ENCODE measurements around the gene MRPL22. TPM values are rescaled to one million over a fixed set of nuclear protein-coding genes. Genes with fewer than 3 reads are reported as not detected.

Gene MRPL22
- total RNA-seq, 2 experiments from 2014 or later = 29.9 to 30.2 TPM

DNA sequence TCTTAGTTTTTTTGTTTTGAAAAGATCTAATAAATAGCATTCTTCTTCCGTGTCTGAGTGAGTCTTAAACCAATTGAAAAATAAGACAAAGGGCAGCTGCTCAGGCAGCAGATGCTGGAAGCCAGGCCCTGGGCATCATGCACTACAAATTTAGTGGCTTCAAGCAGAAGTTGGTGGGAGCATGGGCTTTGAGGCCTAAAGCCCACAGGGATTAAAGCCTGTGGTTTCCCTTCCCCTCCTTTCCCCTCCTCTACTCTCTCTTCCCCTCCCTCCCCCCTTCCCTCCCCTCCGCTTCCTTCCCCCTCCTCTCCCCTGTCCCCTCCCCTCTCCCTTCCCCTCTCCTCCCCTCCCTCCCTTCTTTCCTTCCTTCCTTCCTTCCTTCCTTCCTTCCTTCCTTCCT, 52.6 kb downstream of the MRPL22 start:
- ATAC-seq (ENCODE audit: poor library complexity) (no peak), DNase-seq (no peak)
- Mint-ChIP-seq H3K4me3 (no peak overlapping the region), H3K9me3 (no peaks in the 10 kb centered on the region), H3K27me3 (peaks cover 12% of the 10 kb centered on the region), H3K4me1 (ENCODE audit: low read depth) (no peaks in the 10 kb centered on the region), H3K27ac (no peak overlapping the region), H3K36me3 (ENCODE audit: low read depth) (no peaks in the 10 kb centered on the region)
- TF ChIP-seq, protein P1, sequence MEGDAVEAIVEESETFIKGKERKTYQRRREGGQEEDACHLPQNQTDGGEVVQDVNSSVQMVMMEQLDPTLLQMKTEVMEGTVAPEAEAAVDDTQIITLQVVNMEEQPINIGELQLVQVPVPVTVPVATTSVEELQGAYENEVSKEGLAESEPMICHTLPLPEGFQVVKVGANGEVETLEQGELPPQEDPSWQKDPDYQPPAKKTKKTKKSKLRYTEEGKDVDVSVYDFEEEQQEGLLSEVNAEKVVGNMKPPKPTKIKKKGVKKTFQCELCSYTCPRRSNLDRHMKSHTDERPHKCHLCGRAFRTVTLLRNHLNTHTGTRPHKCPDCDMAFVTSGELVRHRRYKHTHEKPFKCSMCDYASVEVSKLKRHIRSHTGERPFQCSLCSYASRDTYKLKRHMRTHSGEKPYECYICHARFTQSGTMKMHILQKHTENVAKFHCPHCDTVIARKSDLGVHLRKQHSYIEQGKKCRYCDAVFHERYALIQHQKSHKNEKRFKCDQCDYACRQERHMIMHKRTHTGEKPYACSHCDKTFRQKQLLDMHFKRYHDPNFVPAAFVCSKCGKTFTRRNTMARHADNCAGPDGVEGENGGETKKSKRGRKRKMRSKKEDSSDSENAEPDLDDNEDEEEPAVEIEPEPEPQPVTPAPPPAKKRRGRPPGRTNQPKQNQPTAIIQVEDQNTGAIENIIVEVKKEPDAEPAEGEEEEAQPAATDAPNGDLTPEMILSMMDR (IDR thresholded peaks at IDR 0.05) = no peak
- H3K4me3 ChIP-seq (ENCODE audit: low read length) = no peak overlapping the region
- no peak overlapping the region for H3K27ac ChIP-seq (ENCODE audit: low read depth in 1 of 2, low read length in 2 of 2)
- ChIA-PET POLR2A (no interaction called here), CTCF (no interaction called here)
- H3K27me3 ChIP-seq (ENCODE audit: control insufficient read depth in 1 of 2, insufficient read depth in 2 of 2, low read length in 2 of 2) = no peaks in the 10 kb centered on the region
- intact Hi-C loops (cut with DNase I, micrococcal nuclease) = no loop called here
- H3K4me1 ChIP-seq (ENCODE audit: insufficient read depth, low read length) = no peaks in the 10 kb centered on the region
- no peaks in the 10 kb centered on the region for H3K9me3 ChIP-seq (ENCODE audit: control insufficient read depth in 1 of 2, insufficient read depth in 1 of 2, low read length in 2 of 2)
- no peaks in the 10 kb centered on the region for H3K36me3 ChIP-seq (ENCODE audit: insufficient read depth, low read length)

DNA sequence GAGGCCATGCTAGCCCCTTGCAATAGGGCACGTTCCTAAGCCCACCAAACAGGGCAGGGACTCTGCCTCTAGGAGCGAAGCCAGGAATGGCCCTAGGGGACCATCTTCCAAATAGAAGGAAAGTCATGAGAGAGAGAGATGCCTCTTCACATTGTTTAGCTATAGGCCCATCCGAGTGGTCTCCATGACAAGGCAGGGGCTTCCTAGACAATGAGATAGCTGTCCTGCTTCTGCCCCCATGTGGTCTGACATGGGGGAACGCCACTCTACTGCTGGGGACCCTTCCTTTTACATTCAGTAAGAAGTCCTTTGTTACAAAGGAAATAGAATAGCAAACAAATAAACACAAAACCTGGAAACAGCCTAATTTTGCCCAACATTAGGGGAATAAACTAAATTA, 54.8 kb downstream of the MRPL22 start:
- no peak overlapping the region for H3K27ac ChIP-seq (ENCODE audit: low read depth in 1 of 2, low read length in 2 of 2)
- H3K4me1 ChIP-seq (ENCODE audit: insufficient read depth, low read length) = no peaks in the 10 kb centered on the region
- no peak overlapping the region for H3K27ac Mint-ChIP-seq
- H3K4me3 Mint-ChIP-seq = no peak overlapping the region
- H3K36me3 Mint-ChIP-seq (ENCODE audit: low read depth) = no peaks in the 10 kb centered on the region
- no peaks in the 10 kb centered on the region for H3K9me3 ChIP-seq (ENCODE audit: control insufficient read depth in 1 of 2, insufficient read depth in 1 of 2, low read length in 2 of 2)
- no peaks in the 10 kb centered on the region for H3K36me3 ChIP-seq (ENCODE audit: insufficient read depth, low read length)
- no peaks in the 10 kb centered on the region for H3K9me3 Mint-ChIP-seq
- TF ChIP-seq, protein P1 (IDR thresholded peaks at IDR 0.05) = no peak
- CTCF ChIA-PET = interaction anchor here (1.1 kb wide), 1 partner anchor 31 kb away, joined by 3 read pairs; no protein-coding TSS in a partner anchor
- no peak for ATAC-seq (ENCODE audit: poor library complexity)
- peaks cover 0 to 2% of the 10 kb centered on the region in 2 experiments for H3K27me3 ChIP-seq (ENCODE audit: control insufficient read depth in 1 of 2, insufficient read depth in 2 of 2, low read length in 2 of 2)
- POLR2A ChIA-PET = no interaction called here
- H3K4me1 Mint-ChIP-seq (ENCODE audit: low read depth) = no peaks in the 10 kb centered on the region
- no peak overlapping the region for H3K4me3 ChIP-seq (ENCODE audit: low read length)
- DNase-seq = no peak
- intact Hi-C loops (cut with DNase I, micrococcal nuclease) = no loop called here
- peaks cover 17% of the 10 kb centered on the region for H3K27me3 Mint-ChIP-seq

DNA sequence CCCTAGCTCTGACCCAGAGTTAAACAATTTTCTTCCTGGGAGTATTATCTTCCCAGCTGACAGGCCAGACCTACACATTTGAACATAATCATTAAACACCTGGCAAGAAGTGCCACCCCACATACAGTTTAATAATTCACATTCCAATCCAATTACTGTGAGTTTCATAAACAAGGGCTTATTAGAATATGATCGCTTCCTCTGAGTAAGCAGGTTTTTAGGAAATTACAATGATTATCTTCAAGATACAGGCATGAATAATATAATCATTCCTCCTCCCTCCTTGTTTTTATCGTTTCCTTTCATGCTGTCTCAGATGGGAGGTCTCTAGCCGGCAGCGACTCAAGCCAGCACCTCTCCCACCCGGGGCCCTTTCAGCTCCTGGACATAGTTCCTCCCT, 56.9 kb downstream of the MRPL22 start:
- no peaks in the 10 kb centered on the region for H3K4me1 Mint-ChIP-seq (ENCODE audit: low read depth)

More for the DNA sequence above, 56.9 kb downstream of the MRPL22 start:
- Mint-ChIP-seq H3K27ac (no peak overlapping the region), H3K27me3 (peaks cover 29% of the 10 kb centered on the region), H3K9me3 (no peaks in the 10 kb centered on the region), H3K4me3 (no peak overlapping the region), H3K36me3 (ENCODE audit: low read depth) (no peaks in the 10 kb centered on the region)
- Histone ChIP-seq H3K4me1 (ENCODE audit: insufficient read depth, low read length) (no peaks in the 10 kb centered on the region), H3K9me3 (ENCODE audit: control insufficient read depth in 1 of 2, insufficient read depth in 1 of 2, low read length in 2 of 2) (no peaks in the 10 kb centered on the region), H3K27ac (ENCODE audit: low read depth in 1 of 2, low read length in 2 of 2) (no peak overlapping the region), H3K4me3 (ENCODE audit: low read length) (no peak overlapping the region), H3K36me3 (ENCODE audit: insufficient read depth, low read length) (no peaks in the 10 kb centered on the region), H3K27me3 (ENCODE audit: control insufficient read depth in 1 of 2, insufficient read depth in 2 of 2, low read length in 2 of 2) (peaks cover 0 to 2% of the 10 kb centered on the region in 2 experiments)
- ChIA-PET POLR2A (no interaction called here), CTCF (no interaction called here)
- intact Hi-C loops (cut with DNase I, micrococcal nuclease) = no loop called here
- no peak for DNase-seq
- TF ChIP-seq, protein P1 (IDR thresholded peaks at IDR 0.05) = no peak
- no peak for ATAC-seq (ENCODE audit: poor library complexity)
